GM12878 (cell line): ENCODE data around the gene FXYD4. TPM values are rescaled to one million over a fixed set of nuclear protein-coding genes. Genes with fewer than 3 reads are reported as not detected.

Experiments used
- ATAC-seq: fragments of 200-7000 bp; cut with Tn5 transposase; 3 replicates; pipeline ENCODE4 v1.9.1; 2020; ENCODE audit warnings: mild to moderate bottlenecking, moderate library complexity
- BruUV-seq: library from RNA; stranded (reverse); fragments of 400-500 nt; replicated peaks from 2 replicates; lab custom pipeline; 2021; lab: Mats Ljungman, UMichigan
- CTCF ChIA-PET: fragments of 300-600 bp; sonication (Branson Sonifier 250); formaldehyde crosslinking; extraction: SDS; loops from one replicate; lab custom pipeline; 2021; ENCODE audit warnings: inconsistent platforms; lab: Yijun Ruan, JAX
- POLR2A ChIA-PET: fragments of 350-600 bp; formaldehyde crosslinking; extraction: SDS; loops from one replicate; lab custom pipeline; 2021; ENCODE audit warnings: inconsistent platforms; lab: Charles Lee
- RAD21 ChIA-PET: fragments of 300-600 bp; sonication (Branson Sonifier 250); formaldehyde crosslinking; loops from one replicate; lab custom pipeline; 2023; ENCODE audit warnings: antibody characterized with exemption; ENCODE audit not compliant: unreplicated experiment; lab: Charles Lee
- SMC1A ChIA-PET: fragments of 300-600 bp; sonication (Branson Sonifier 250); formaldehyde crosslinking; loops from one replicate; lab custom pipeline; 2023; ENCODE audit not compliant: unreplicated experiment, uncharacterized antibody; lab: Charles Lee
- DNase-seq: peaks from one replicate; pipeline ENCODE4 v3.0.0-alpha.2; 2011; ENCODE audit warnings: low read depth, low spot score
- FAIRE-seq: peaks from 3 replicates; lab custom pipeline; 2011; peaks lifted over from hg19 to GRCh38; lab: Jason Lieb, UNC
- H2AFZ ChIP-seq: 2 replicates; pipeline ENCODE4 v1.6.0; 2011; ENCODE audit warnings: low read depth, low read length, control low read depth; ENCODE audit not compliant: control insufficient read depth
- H3K27ac ChIP-seq: 2 replicates; pipeline ENCODE4 v1.5.1; 2011; ENCODE audit warnings: control low read depth; ENCODE audit not compliant: control insufficient read depth, insufficient read depth
- H3K27me3 ChIP-seq, 2 experiments: replicated peaks in 1 of 2; 2 replicates each; pipeline versions ENCODE4 v1.6.0 to v1.6.1; 2011; ENCODE audit warnings: low read length in 1 of 2; ENCODE audit not compliant: control insufficient read depth in 2 of 2, insufficient read depth in 2 of 2
- H3K36me3 ChIP-seq, 2 experiments: 2 replicates each; pipeline ENCODE4 v1.5.1; 2011; ENCODE audit warnings: low read length in 1 of 2; ENCODE audit not compliant: control insufficient read depth in 2 of 2, insufficient read depth in 2 of 2
- H3K4me1 ChIP-seq: 2 replicates; pipeline ENCODE4 v1.6.1; 2011; ENCODE audit warnings: mild to moderate bottlenecking, low read length, moderate library complexity, mixed read lengths; ENCODE audit not compliant: control insufficient read depth, insufficient read depth
- H3K4me2 ChIP-seq: 2 replicates; pipeline ENCODE4 v1.6.0; 2011; ENCODE audit warnings: control low read depth; ENCODE audit not compliant: control insufficient read depth, insufficient read depth
- H3K4me3 ChIP-seq: fragments of 200-600 bp; sonication (generic); 2 replicates; pipeline ENCODE4 v1.5.1; 2016
- H3K79me2 ChIP-seq: 2 replicates; pipeline ENCODE4 v1.6.0; 2011; ENCODE audit warnings: low read length; ENCODE audit not compliant: control insufficient read depth, insufficient read depth
- H3K9ac ChIP-seq: 2 replicates; pipeline ENCODE4 v1.8.0; 2011; ENCODE audit warnings: low read length, control low read depth, mixed read lengths; ENCODE audit not compliant: control insufficient read depth, insufficient read depth
- H3K9me3 ChIP-seq: replicated peaks from 3 replicates; pipeline ENCODE4 v1.5.1; 2011; ENCODE audit warnings: mild to moderate bottlenecking, low read length; ENCODE audit not compliant: control insufficient read depth, insufficient read depth
- H4K20me1 ChIP-seq: 2 replicates; pipeline ENCODE4 v1.6.0; 2011; ENCODE audit not compliant: control insufficient read depth, insufficient read depth
- HDAC2 ChIP-seq: fragments of 200-600 bp; sonication (generic); IDR thresholded peaks from 2 replicates; pipeline ENCODE4 v1.6.1; 2017
- KDM1A ChIP-seq: fragments of 200-600 bp; sonication (generic); IDR thresholded peaks from 2 replicates; pipeline ENCODE4 v1.6.1; 2016; ENCODE audit warnings: borderline replicate concordance
- MAX ChIP-seq: IDR thresholded peaks from 2 replicates; pipeline ENCODE4 v1.6.1; 2012; ENCODE audit warnings: low read depth, low read length, improper control_type of control experiment
- MTA3 ChIP-seq: IDR thresholded peaks from 2 replicates; pipeline ENCODE4 v1.6.1; 2012; ENCODE audit warnings: low read length, inconsistent platforms, borderline replicate concordance
- NFYA ChIP-seq: IDR thresholded peaks from 2 replicates; pipeline ENCODE4 v1.6.1; 2011; ENCODE audit warnings: low read depth, mild to moderate bottlenecking, low read length, improper control_type of control experiment, borderline replicate concordance
- NFYB ChIP-seq: IDR thresholded peaks from 2 replicates; pipeline ENCODE4 v1.6.1; 2011; ENCODE audit warnings: low read depth, mild to moderate bottlenecking, low read length, improper control_type of control experiment, moderate library complexity; ENCODE audit not compliant: insufficient read depth
- PAX8 ChIP-seq: fragments of 450-650 bp; IDR thresholded peaks from 2 replicates; pipeline ENCODE4 v1.6.1; 2017; ENCODE audit warnings: mild to moderate bottlenecking, moderate library complexity
- POLR2AphosphoS5 ChIP-seq: IDR thresholded peaks from 2 replicates; pipeline ENCODE4 v1.6.1; 2011; ENCODE audit warnings: mild to moderate bottlenecking, low read length, inconsistent platforms
- RAD51 ChIP-seq: fragments of 450-650 bp; IDR thresholded peaks from 2 replicates; pipeline ENCODE4 v1.6.1; 2016; ENCODE audit warnings: moderate library complexity, mild to moderate bottlenecking, inconsistent platforms
- SIX5 ChIP-seq: IDR thresholded peaks from 2 replicates; pipeline ENCODE4 v1.6.1; 2011; ENCODE audit warnings: mild to moderate bottlenecking, low read depth, low read length, moderate library complexity; ENCODE audit not compliant: severe bottlenecking
- TARDBP ChIP-seq: IDR thresholded peaks from 2 replicates; pipeline ENCODE4 v1.6.1; 2016; ENCODE audit warnings: borderline replicate concordance
- ZNF384 ChIP-seq: IDR thresholded peaks from 2 replicates; pipeline ENCODE4 v1.6.1; 2012; ENCODE audit warnings: low read depth, mild to moderate bottlenecking, low read length, improper control_type of control experiment, borderline replicate concordance
- ZZZ3 ChIP-seq: IDR thresholded peaks from 2 replicates; pipeline ENCODE4 v1.6.1; 2011; ENCODE audit warnings: low read depth; ENCODE audit not compliant: control insufficient read depth, insufficient read length
- WGBS: methylation state at CpG from one replicate; pipeline ENCODE4 v1.1.6; 2016; ENCODE audit warnings: low lambda C conversion rate; ENCODE audit not compliant: insufficient replicate concordance, insufficient coverage; ENCODE audit errors: missing lambda C conversion rate; 5-methylcytosine and 5-hydroxymethylcytosine counted together
- in situ Hi-C: fragments of 300-500 bp; cut with MboI; formaldehyde crosslinking; loops from 9 replicates; pipeline ENCODE4 v1.14.3; 2018; ENCODE audit warnings: mixed read lengths
- intact Hi-C: fragments of 100-400 bp; cut with micrococcal nuclease; formaldehyde crosslinking; loops from one replicate; pipeline ENCODE4 v1.14.2; 2022; ENCODE audit not compliant: unreplicated experiment
- polyA plus RNA-seq, 11 experiments: library from polyadenylated mRNA; depleted of rRNA in 4 of 11; unstranded in 6 of 11; stranded (reverse) in 5 of 11; fragments of >200 nt; fragmentation: Nextera tagmentation in 4 of 11; fragmentation: Illumina TruSeq in 1 of 11; extraction: Ambion mirVana in 4 of 11; extraction: Trizol in 1 of 11; gene quantifications; 1 replicate in 1 of 11; 2 replicates in 10 of 11; pipeline versions ENCODE4 v1.2.1 to v1.2.3, GENCODE V29; 2011 to 2016; ENCODE audit warnings: inconsistent platforms in 2 of 11, missing spikeins in 2 of 11, low read depth in 1 of 11
- total RNA-seq, 4 experiments: library from RNA; depleted of rRNA in 3 of 4; stranded (reverse); fragments of >200 nt in 3 of 4; fragmentation: Illumina TruSeq in 1 of 4; extraction: Trizol in 1 of 4; gene quantifications; 2 replicates each; pipeline versions ENCODE4 v1.2.1 to v1.2.3, GENCODE V29; 2013 to 2021
- TF ChIP-seq, protein P1 (sequence below): IDR thresholded peaks from 2 replicates; pipeline ENCODE4 v1.6.1; 2011; ENCODE audit warnings: borderline replicate concordance, low read depth, mild to moderate bottlenecking, moderate library complexity, mixed read lengths, low read length; ENCODE audit not compliant: insufficient read depth; ENCODE audit errors: extremely low read length
- TF ChIP-seq, protein P2 (sequence below): IDR thresholded peaks from 2 replicates; pipeline ENCODE4 v1.6.1; 2012; ENCODE audit warnings: low read depth, low read length, improper control_type of control experiment
- TF ChIP-seq, protein P3 (sequence below): fragments of 150-350 bp; IDR thresholded peaks from 2 replicates; pipeline ENCODE4 v1.6.1; 2016; ENCODE audit warnings: low read depth, low read length

Gene FXYD4
- total and polyA plus RNA-seq, 10 of the 15 experiments (the other 5 are each of a cell fraction or from before 2014, with no cell fraction given) = not detected

DNA sequence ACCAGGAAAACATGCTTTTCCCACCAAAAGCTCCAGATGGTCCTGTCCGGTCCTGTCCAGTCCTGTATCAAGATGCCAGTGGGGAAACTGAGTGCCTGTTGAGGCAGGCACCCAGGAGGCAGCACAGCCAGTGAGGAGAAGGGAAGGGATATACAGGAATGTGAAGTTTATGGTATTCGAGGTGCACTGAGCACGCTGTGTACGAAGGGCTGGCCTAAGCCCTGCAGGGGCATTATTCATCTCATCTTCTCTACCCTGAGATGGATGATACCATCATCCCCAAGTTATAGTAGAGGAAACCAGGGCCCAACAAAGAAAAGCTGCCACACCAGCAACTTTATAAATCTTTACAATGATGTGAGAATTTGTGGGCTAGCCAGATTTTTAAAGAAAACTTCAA, 23.4 kb upstream of the FXYD4 start:
- BruUV-seq = no TSS peak
- CTCF ChIA-PET = interaction anchor here (0.7 to 2.5 kb wide), 7 partner anchors 9 to 143 kb away, joined by 3 to 16 read pairs (median 5); no protein-coding TSS in a partner anchor
- Histone ChIP-seq H3K4me2 (no peak overlapping the region), H3K36me3 (no peaks in the 10 kb centered on the region), H3K9me3 (no peaks in the 10 kb centered on the region), H4K20me1 (no peaks in the 10 kb centered on the region), H3K9ac (no peak overlapping the region), H3K4me3 (no peak overlapping the region), H3K79me2 (no peaks in the 10 kb centered on the region), H3K4me1 (no peaks in the 10 kb centered on the region), H3K27me3 (peaks cover 0 to 2% of the 10 kb centered on the region in 2 experiments; a peak in 1 of 4 replicates), H2AFZ (no peak overlapping the region; the same call in 1 of the 2 replicates), H3K27ac (no peak overlapping the region)
- in situ Hi-C loops (no loop called here), intact Hi-C loops (loop anchor here (1.0 to 10.0 kb wide), 3 partner anchors 55 to 143 kb away; no protein-coding TSS in a partner anchor)
- RAD21 ChIA-PET = interaction anchor here (1.6 kb wide), 1 partner anchor 55 kb away, joined by 5 read pairs; no protein-coding TSS in a partner anchor
- FAIRE-seq = no peak
- SMC1A ChIA-PET = interaction anchor here (0.9 to 1.1 kb wide), 3 partner anchors 92 to 227 kb away, joined by 3 to 5 read pairs (median 4); no protein-coding TSS in a partner anchor
- TF ChIP-seq MAX (no peak), KDM1A (no peak), NFYA (no peak), TARDBP (no peak), POLR2AphosphoS5 (no peak), ZNF384 (no peak), PAX8 (no peak), NFYB (no peak), ZZZ3 (no peak), HDAC2 (no peak), SIX5 (no peak), RAD51 (no peak), MTA3 (no peak)
- TF ChIP-seq, protein P1, sequence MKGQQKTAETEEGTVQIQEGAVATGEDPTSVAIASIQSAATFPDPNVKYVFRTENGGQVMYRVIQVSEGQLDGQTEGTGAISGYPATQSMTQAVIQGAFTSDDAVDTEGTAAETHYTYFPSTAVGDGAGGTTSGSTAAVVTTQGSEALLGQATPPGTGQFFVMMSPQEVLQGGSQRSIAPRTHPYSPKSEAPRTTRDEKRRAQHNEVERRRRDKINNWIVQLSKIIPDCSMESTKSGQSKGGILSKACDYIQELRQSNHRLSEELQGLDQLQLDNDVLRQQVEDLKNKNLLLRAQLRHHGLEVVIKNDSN = no peak
- TF ChIP-seq, protein P2, sequence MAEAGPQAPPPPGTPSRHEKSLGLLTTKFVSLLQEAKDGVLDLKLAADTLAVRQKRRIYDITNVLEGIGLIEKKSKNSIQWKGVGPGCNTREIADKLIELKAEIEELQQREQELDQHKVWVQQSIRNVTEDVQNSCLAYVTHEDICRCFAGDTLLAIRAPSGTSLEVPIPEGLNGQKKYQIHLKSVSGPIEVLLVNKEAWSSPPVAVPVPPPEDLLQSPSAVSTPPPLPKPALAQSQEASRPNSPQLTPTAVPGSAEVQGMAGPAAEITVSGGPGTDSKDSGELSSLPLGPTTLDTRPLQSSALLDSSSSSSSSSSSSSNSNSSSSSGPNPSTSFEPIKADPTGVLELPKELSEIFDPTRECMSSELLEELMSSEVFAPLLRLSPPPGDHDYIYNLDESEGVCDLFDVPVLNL = no peak
- TF ChIP-seq, protein P3, sequence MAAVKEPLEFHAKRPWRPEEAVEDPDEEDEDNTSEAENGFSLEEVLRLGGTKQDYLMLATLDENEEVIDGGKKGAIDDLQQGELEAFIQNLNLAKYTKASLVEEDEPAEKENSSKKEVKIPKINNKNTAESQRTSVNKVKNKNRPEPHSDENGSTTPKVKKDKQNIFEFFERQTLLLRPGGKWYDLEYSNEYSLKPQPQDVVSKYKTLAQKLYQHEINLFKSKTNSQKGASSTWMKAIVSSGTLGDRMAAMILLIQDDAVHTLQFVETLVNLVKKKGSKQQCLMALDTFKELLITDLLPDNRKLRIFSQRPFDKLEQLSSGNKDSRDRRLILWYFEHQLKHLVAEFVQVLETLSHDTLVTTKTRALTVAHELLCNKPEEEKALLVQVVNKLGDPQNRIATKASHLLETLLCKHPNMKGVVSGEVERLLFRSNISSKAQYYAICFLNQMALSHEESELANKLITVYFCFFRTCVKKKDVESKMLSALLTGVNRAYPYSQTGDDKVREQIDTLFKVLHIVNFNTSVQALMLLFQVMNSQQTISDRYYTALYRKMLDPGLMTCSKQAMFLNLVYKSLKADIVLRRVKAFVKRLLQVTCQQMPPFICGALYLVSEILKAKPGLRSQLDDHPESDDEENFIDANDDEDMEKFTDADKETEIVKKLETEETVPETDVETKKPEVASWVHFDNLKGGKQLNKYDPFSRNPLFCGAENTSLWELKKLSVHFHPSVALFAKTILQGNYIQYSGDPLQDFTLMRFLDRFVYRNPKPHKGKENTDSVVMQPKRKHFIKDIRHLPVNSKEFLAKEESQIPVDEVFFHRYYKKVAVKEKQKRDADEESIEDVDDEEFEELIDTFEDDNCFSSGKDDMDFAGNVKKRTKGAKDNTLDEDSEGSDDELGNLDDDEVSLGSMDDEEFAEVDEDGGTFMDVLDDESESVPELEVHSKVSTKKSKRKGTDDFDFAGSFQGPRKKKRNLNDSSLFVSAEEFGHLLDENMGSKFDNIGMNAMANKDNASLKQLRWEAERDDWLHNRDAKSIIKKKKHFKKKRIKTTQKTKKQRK = no peak
- WGBS = 94% methylated on average over 4 of the region's 4 CpGs
- POLR2A ChIA-PET = no interaction called here
- ATAC-seq = 0 out of 3 replicates have a peak, but pooled peaks have one; percentile 16
- no peak for DNase-seq
